Fibroblast of lung (primary cell): ENCODE measurements around the gene DTD1. TPM values are rescaled to one million over a fixed set of nuclear protein-coding genes. Genes with fewer than 3 reads are reported as not detected.
A peak's percentile ranks its signal among the peaks of the same experiment; 100 is the strongest.

Experiments
- DNase-seq, 2 donors: peaks; one replicate each; pipeline versions ENCODE4 v3.0.0 to v3.0.0-alpha.2; 2010; ENCODE audit warnings: low read depth in 2 of 2
- H2AFZ ChIP-seq: 2 replicates; pipeline ENCODE4 v1.5.1; 2012; ENCODE audit warnings: low read length, control low read depth, inconsistent platforms
- H3K27ac ChIP-seq: 2 replicates; pipeline ENCODE4 v1.5.1; 2011; ENCODE audit warnings: low read length, control low read depth; ENCODE audit not compliant: insufficient read depth
- H3K27me3 ChIP-seq: 2 replicates; pipeline ENCODE4 v1.5.1; 2011; ENCODE audit warnings: mild to moderate bottlenecking, low read length; ENCODE audit not compliant: control insufficient read depth, insufficient read depth
- H3K36me3 ChIP-seq: 2 replicates; pipeline ENCODE4 v1.5.1; 2011; ENCODE audit warnings: low read length; ENCODE audit not compliant: control insufficient read depth, insufficient read depth
- H3K4me1 ChIP-seq: 2 replicates; pipeline ENCODE4 v1.5.1; 2011; ENCODE audit warnings: low read length; ENCODE audit not compliant: control insufficient read depth, insufficient read depth; ENCODE audit errors: extremely low read depth
- H3K4me2 ChIP-seq: 2 replicates; pipeline ENCODE4 v1.5.1; 2011; ENCODE audit warnings: low read length, control low read depth; ENCODE audit not compliant: insufficient read depth; ENCODE audit errors: extremely low read depth
- H3K4me3 ChIP-seq, 4 experiments: fragments of 200-600 bp in 1 of 4; sonication (generic) in 1 of 4; replicated peaks in 1 of 4; 2 replicates each; pipeline ENCODE4 v1.5.1; 2011 to 2016; ENCODE audit warnings: low read length in 4 of 4, low read depth in 3 of 4, mild to moderate bottlenecking in 3 of 4, control low read depth in 2 of 4, inconsistent platforms in 1 of 4, mixed read lengths in 1 of 4; ENCODE audit not compliant: insufficient read depth in 1 of 4; ENCODE audit errors: control extremely low read depth in 1 of 4
- H3K79me2 ChIP-seq: 2 replicates; pipeline ENCODE4 v1.5.1; 2012; ENCODE audit warnings: mild to moderate bottlenecking, low read length, inconsistent platforms; ENCODE audit not compliant: control insufficient read depth, insufficient read depth
- H3K9ac ChIP-seq: 2 replicates; pipeline ENCODE4 v1.5.1; 2011; ENCODE audit warnings: mild to moderate bottlenecking, low read length, control low read depth; ENCODE audit not compliant: insufficient read depth
- H3K9me3 ChIP-seq: 2 replicates; pipeline ENCODE4 v1.5.1; 2012; ENCODE audit warnings: low read depth, low read length; ENCODE audit not compliant: control insufficient read depth, insufficient read depth
- H4K20me1 ChIP-seq: 2 replicates; pipeline ENCODE4 v1.5.1; 2011; ENCODE audit warnings: low read length; ENCODE audit not compliant: control insufficient read depth, insufficient read depth; ENCODE audit errors: extremely low read depth
- EZH2 ChIP-seq: IDR thresholded peaks from 2 replicates; pipeline ENCODE4 v1.5.1; 2012; ENCODE audit warnings: low read length, control low read depth, mild to moderate bottlenecking; ENCODE audit errors: missing control alignments
- polyA plus RNA-seq, 2 donors: library from polyadenylated mRNA; depleted of rRNA in 1 of 2; stranded (reverse) in 1 of 2; unstranded in 1 of 2; fragments of >200 nt; gene quantifications; 2 replicates each; pipeline ENCODE4 v1.2.1, GENCODE V29; 2011 to 2012; ENCODE audit warnings: missing spikeins in 1 of 2
- total RNA-seq: library from RNA; depleted of rRNA; stranded (reverse); fragments of >200 nt; gene quantifications from 2 replicates; pipeline ENCODE4 v1.2.1, GENCODE V29; 2014
- TF ChIP-seq, protein P1 (sequence below), 2 donors: IDR thresholded peaks in 1 of 2; conservative IDR thresholded peaks in 1 of 2; 1 replicate in 1 of 2; 2 replicates in 1 of 2; pipeline ENCODE4 v1.5.1; 2011 to 2012; ENCODE audit warnings: low read length in 2 of 2, control low read depth in 1 of 2, inconsistent platforms in 1 of 2, low read depth in 1 of 2, mild to moderate bottlenecking in 1 of 2

The DTD1 gene
- total and polyA plus RNA-seq, 2 donors (not counting 1 experiment from before 2014, with no cell fraction given) = 60.8 to 71.0 TPM

DNA sequence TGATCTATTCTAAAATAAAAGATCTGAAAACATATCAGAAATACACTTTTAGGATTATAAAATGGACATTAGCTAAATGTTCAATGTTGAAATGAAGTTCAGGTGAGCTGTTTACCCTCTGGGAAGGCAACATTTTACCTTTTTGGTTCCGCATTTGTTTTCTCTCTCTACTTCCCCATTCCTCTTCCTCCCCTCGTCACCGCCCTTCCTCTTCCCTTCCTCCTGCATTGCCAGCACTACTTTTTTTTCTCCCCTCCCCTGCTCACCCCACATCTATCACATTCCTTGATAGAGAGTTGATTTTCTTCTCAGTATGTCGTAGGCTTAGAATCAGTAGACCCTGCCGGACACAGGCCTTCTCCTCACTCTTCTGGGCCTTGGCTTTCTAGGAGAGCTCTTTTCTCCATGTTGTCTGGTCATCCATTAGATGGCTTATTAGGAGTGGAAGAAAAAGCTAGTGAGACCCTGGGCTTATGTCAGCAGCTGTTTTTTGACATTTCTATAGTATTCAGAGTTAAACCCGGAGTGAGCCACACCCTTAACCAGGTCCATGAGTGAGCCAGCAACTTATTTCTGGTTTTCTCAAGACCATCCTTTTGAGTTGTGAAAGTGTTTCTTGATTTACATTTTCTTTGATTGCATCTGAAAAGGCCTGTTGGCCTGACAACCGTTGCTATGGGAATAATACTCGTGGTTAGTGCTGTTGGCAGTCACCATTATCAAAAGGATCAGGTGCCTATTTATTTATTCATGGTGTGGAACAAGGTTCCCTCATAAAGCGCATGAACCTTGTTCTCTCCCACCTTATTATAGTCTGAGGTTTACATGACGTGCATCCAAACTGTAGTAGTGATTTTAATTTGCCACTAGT lies 90.9 kb downstream of the DTD1 start:
- H3K27me3 ChIP-seq = no peaks in the 10 kb centered on the region
- TF ChIP-seq EZH2 = no peak
- TF ChIP-seq, protein P1, sequence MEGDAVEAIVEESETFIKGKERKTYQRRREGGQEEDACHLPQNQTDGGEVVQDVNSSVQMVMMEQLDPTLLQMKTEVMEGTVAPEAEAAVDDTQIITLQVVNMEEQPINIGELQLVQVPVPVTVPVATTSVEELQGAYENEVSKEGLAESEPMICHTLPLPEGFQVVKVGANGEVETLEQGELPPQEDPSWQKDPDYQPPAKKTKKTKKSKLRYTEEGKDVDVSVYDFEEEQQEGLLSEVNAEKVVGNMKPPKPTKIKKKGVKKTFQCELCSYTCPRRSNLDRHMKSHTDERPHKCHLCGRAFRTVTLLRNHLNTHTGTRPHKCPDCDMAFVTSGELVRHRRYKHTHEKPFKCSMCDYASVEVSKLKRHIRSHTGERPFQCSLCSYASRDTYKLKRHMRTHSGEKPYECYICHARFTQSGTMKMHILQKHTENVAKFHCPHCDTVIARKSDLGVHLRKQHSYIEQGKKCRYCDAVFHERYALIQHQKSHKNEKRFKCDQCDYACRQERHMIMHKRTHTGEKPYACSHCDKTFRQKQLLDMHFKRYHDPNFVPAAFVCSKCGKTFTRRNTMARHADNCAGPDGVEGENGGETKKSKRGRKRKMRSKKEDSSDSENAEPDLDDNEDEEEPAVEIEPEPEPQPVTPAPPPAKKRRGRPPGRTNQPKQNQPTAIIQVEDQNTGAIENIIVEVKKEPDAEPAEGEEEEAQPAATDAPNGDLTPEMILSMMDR (conservative IDR thresholded peaks at IDR 0.05 in 1 of 2, IDR thresholded peaks at IDR 0.05 in 1 of 2; ENCODE audit: low read depth in 1 of 2, low read length in 2 of 2) = no peak
- no peaks in the 10 kb centered on the region for H4K20me1 ChIP-seq
- no peaks in the 10 kb centered on the region for H3K36me3 ChIP-seq
- no peak overlapping the region for H3K27ac ChIP-seq
- DNase-seq = peak; percentile 28 to 42
- no peak overlapping the region for H3K4me3 ChIP-seq
- H3K79me2 ChIP-seq = no peaks in the 10 kb centered on the region
- H3K4me1 ChIP-seq = no peaks in the 10 kb centered on the region
- no peak overlapping the region for H2AFZ ChIP-seq
- H3K4me2 ChIP-seq = no peak overlapping the region
- H3K9me3 ChIP-seq = no peaks in the 10 kb centered on the region
- no peak overlapping the region for H3K9ac ChIP-seq

GRCh38 chr20:18683839-18684238 lies 96.0 kb downstream of the DTD1 start:
- Histone ChIP-seq H4K20me1 (no peaks in the 10 kb centered on the region), H3K4me1 (no peaks in the 10 kb centered on the region), H3K36me3 (no peaks in the 10 kb centered on the region), H3K27me3 (no peaks in the 10 kb centered on the region), H3K9me3 (no peaks in the 10 kb centered on the region), H3K79me2 (no peaks in the 10 kb centered on the region), H3K4me3 (no peak overlapping the region), H3K9ac (no peak overlapping the region), H3K27ac (no peak overlapping the region), H2AFZ (no peak overlapping the region), H3K4me2 (no peak overlapping the region)
- DNase-seq = no peak
- no peak for TF ChIP-seq EZH2
- TF ChIP-seq, protein P1 (conservative IDR thresholded peaks at IDR 0.05 in 1 of 2, IDR thresholded peaks at IDR 0.05 in 1 of 2; ENCODE audit: low read depth in 1 of 2, low read length in 2 of 2) = no peak

- H3K27ac ChIP-seq = no peak overlapping the region
- H3K79me2 ChIP-seq = no peaks in the 10 kb centered on the region
- no peak overlapping the region for H3K4me3 ChIP-seq
- no peaks in the 10 kb centered on the region for H3K4me1 ChIP-seq
- H3K9me3 ChIP-seq = no peaks in the 10 kb centered on the region
- no peaks in the 10 kb centered on the region for H3K36me3 ChIP-seq
- no peaks in the 10 kb centered on the region for H4K20me1 ChIP-seq
- TF ChIP-seq, protein P1 (conservative IDR thresholded peaks at IDR 0.05 in 1 of 2, IDR thresholded peaks at IDR 0.05 in 1 of 2; ENCODE audit: low read depth in 1 of 2, low read length in 2 of 2) = no peak
- no peak for TF ChIP-seq EZH2
- no peak for DNase-seq
- no peak overlapping the region for H2AFZ ChIP-seq
- no peak overlapping the region for H3K9ac ChIP-seq
- H3K4me2 ChIP-seq = no peak overlapping the region
- H3K27me3 ChIP-seq = no peaks in the 10 kb centered on the region
Measured at GRCh38 chr20:18684775-18685174, 96.9 kb downstream of the DTD1 start.
